C4-2B (cell line): ENCODE measurements around the gene HAGH.

Experiments used
- CTCF ChIP-seq: fragments of 450-650 bp; conservative IDR thresholded peaks from 2 replicates; pipeline ENCODE4 v1.5.1; 2017; ENCODE audit warnings: mild to moderate bottlenecking
- ZFX ChIP-seq: fragments of 450-650 bp; IDR thresholded peaks from 2 replicates; pipeline ENCODE4 v1.6.1; 2017

- no peak for TF ChIP-seq CTCF
- no peak for TF ChIP-seq ZFX
These were observed 11.2 kb downstream of the HAGH start for GRCh38 chr16:1815461-1815860.
